HCT116 (cell line): ENCODE measurements around the gene ITPK1. TPM values are rescaled to one million over a fixed set of nuclear protein-coding genes. Genes with fewer than 3 reads are reported as not detected.

Source experiments
- ATAC-seq: fragments of 200-7000 bp; cut with Tn5 transposase; 2 replicates; pipeline ENCODE4 v1.9.1; 2020; ENCODE audit warnings: mild to moderate bottlenecking, moderate library complexity
- BruUV-seq: library from RNA; stranded (reverse); fragments of 400-500 nt; replicated peaks from 2 replicates; lab custom pipeline; 2021; lab: Mats Ljungman, UMichigan
- CTCF ChIA-PET: fragments of 300-600 bp; sonication (Branson Sonifier 250); formaldehyde crosslinking; loops from one replicate; lab custom pipeline; 2021; ENCODE audit warnings: antibody characterized with exemption; lab: Charles Lee
- POLR2A ChIA-PET: fragments of 300-600, 350-600 bp; sonication (Branson Sonifier 250); formaldehyde crosslinking; loops from one replicate; lab custom pipeline; 2021; ENCODE audit warnings: antibody characterized with exemption; lab: Charles Lee
- RAD21 ChIA-PET, 2 experiments: fragments of 300-600 bp; sonication (Branson Sonifier 250); formaldehyde crosslinking; loops; one replicate each; lab custom pipeline; 2023; ENCODE audit warnings: low total read pairs in 2 of 2; ENCODE audit not compliant: uncharacterized antibody in 2 of 2, unreplicated experiment in 2 of 2, low non-redundant PET in 1 of 2; lab: Charles Lee
- DNase-seq: peaks from one replicate; pipeline ENCODE4 v3.0.0-alpha.2; 2010; ENCODE audit warnings: low read depth, low spot score
- H2AFZ ChIP-seq: fragments of 200-600 bp; shearing (Covaris generic), sonication (generic); 2 replicates; pipeline ENCODE4 v1.6.1; 2017; ENCODE audit warnings: low read depth, mixed run types, mixed read lengths, antibody characterized with exemption, low read length; ENCODE audit not compliant: poor library complexity, severe bottlenecking
- H3K27ac ChIP-seq: 2 replicates; pipeline ENCODE4 v1.5.1; 2012; ENCODE audit warnings: low read depth, low read length
- H3K27me3 ChIP-seq: fragments of 200-600 bp; sonication (generic); 2 replicates; pipeline ENCODE4 v1.6.1; 2016; ENCODE audit warnings: mixed run types, low read length, mixed read lengths; ENCODE audit not compliant: insufficient read depth
- H3K36me3 ChIP-seq, 2 experiments: fragments of 200-500 bp in 1 of 2; fragments of 200-600 bp in 1 of 2; sonication (Bioruptor generic) in 1 of 2; sonication (generic) in 1 of 2; 2 replicates each; pipeline versions ENCODE4 v1.5.1 to v1.6.1; 2014 to 2016; ENCODE audit warnings: low read length in 2 of 2, inconsistent platforms in 1 of 2, mixed read lengths in 1 of 2, mixed run types in 1 of 2; ENCODE audit not compliant: insufficient read depth in 2 of 2, control insufficient read depth in 1 of 2
- H3K4me1 ChIP-seq, 2 experiments: fragments of 200-600 bp in 1 of 2; sonication (generic) in 1 of 2; 2 replicates each; pipeline versions ENCODE4 v1.5.1 to v1.6.1; 2012 to 2017; ENCODE audit warnings: low read length in 2 of 2, inconsistent platforms in 1 of 2, mild to moderate bottlenecking in 1 of 2, mixed read lengths in 1 of 2, mixed run types in 1 of 2, moderate library complexity in 1 of 2; ENCODE audit not compliant: insufficient read depth in 2 of 2, control insufficient read depth in 1 of 2
- H3K4me2 ChIP-seq: fragments of 200-600 bp; sonication (generic); 2 replicates; pipeline ENCODE4 v1.6.1; 2017; ENCODE audit warnings: mixed run types, low read length, mixed read lengths
- H3K4me3 ChIP-seq, 2 experiments: fragments of 200-600 bp in 1 of 2; sonication (generic) in 1 of 2; replicated peaks in 1 of 2; 2 replicates each; pipeline ENCODE4 v1.5.1; 2011 to 2016; ENCODE audit warnings: low read length in 2 of 2, control low read depth in 1 of 2, low read depth in 1 of 2, mild to moderate bottlenecking in 1 of 2, mixed read lengths in 1 of 2, mixed run types in 1 of 2
- H3K79me2 ChIP-seq: fragments of 200-600 bp; sonication (generic); 2 replicates; pipeline ENCODE4 v1.6.1; 2017; ENCODE audit warnings: mild to moderate bottlenecking, mixed run types, low read length, moderate library complexity, mixed read lengths; ENCODE audit not compliant: insufficient read depth
- H3K9ac ChIP-seq: fragments of 200-600 bp; sonication (generic); 2 replicates; pipeline ENCODE4 v1.6.1; 2016; ENCODE audit warnings: low read length, mixed read lengths
- H3K9me2 ChIP-seq: fragments of 200-600 bp; sonication (generic), shearing (Covaris generic); 2 replicates; pipeline ENCODE4 v1.6.1; 2017; ENCODE audit warnings: mixed run types, mild to moderate bottlenecking, moderate library complexity; ENCODE audit not compliant: insufficient read depth
- H3K9me3 ChIP-seq, 2 experiments: fragments of 200-500 bp in 1 of 2; fragments of 200-600 bp in 1 of 2; sonication (Bioruptor generic) in 1 of 2; sonication (generic) in 1 of 2; 2 replicates each; pipeline ENCODE4 v1.6.1; 2014 to 2017; ENCODE audit warnings: low read length in 2 of 2, mixed read lengths in 2 of 2, inconsistent platforms in 1 of 2, low read depth in 1 of 2, mild to moderate bottlenecking in 1 of 2, mixed run types in 1 of 2, moderate library complexity in 1 of 2; ENCODE audit not compliant: control insufficient read depth in 1 of 2, insufficient read depth in 1 of 2
- H4K20me1 ChIP-seq: fragments of 200-600 bp; sonication (generic), shearing (Covaris generic); 2 replicates; pipeline ENCODE4 v1.6.1; 2017; ENCODE audit warnings: mixed run types, mild to moderate bottlenecking, moderate library complexity; ENCODE audit not compliant: insufficient read depth
- ATF3 ChIP-seq: IDR thresholded peaks from 2 replicates; pipeline ENCODE4 v1.6.1; 2012
- CBX3 ChIP-seq: IDR thresholded peaks from 2 replicates; pipeline ENCODE4 v1.6.1; 2012; ENCODE audit warnings: low read depth
- CEBPB ChIP-seq: IDR thresholded peaks from 2 replicates; pipeline ENCODE4 v1.6.1; 2012; ENCODE audit warnings: low read depth
- EGR1 ChIP-seq: IDR thresholded peaks from 2 replicates; pipeline ENCODE4 v1.6.1; 2012; ENCODE audit warnings: low read depth
- ELF1 ChIP-seq: IDR thresholded peaks from 2 replicates; pipeline ENCODE4 v1.6.1; 2012; ENCODE audit warnings: low read depth, borderline replicate concordance
- EZH2phosphoT487 ChIP-seq: fragments of 200-600 bp; IDR thresholded peaks from 2 replicates; pipeline ENCODE4 v1.6.1; 2018; ENCODE audit warnings: antibody characterized with exemption, borderline replicate concordance
- FOSL1 ChIP-seq: IDR thresholded peaks from 2 replicates; pipeline ENCODE4 v1.6.1; 2012; ENCODE audit warnings: low read depth
- JUND ChIP-seq: IDR thresholded peaks from 2 replicates; pipeline ENCODE4 v1.6.1; 2012
- POLR2A ChIP-seq: IDR thresholded peaks from 2 replicates; pipeline ENCODE4 v1.7.0; 2011; ENCODE audit warnings: borderline replicate concordance; ENCODE audit not compliant: insufficient read depth, insufficient read length; ENCODE audit errors: extremely low read depth
- POLR2AphosphoS5 ChIP-seq: IDR thresholded peaks from 2 replicates; pipeline ENCODE4 v1.6.1; 2011; ENCODE audit warnings: mild to moderate bottlenecking, low read depth, low read length, moderate library complexity
- RAD21 ChIP-seq: IDR thresholded peaks from 2 replicates; pipeline ENCODE4 v1.6.1; 2012; ENCODE audit warnings: low read depth, mild to moderate bottlenecking
- SIN3A ChIP-seq: IDR thresholded peaks from 2 replicates; pipeline ENCODE4 v1.6.1; 2012; ENCODE audit warnings: low read depth
- SP1 ChIP-seq: IDR thresholded peaks from 2 replicates; pipeline ENCODE4 v1.6.1; 2012; ENCODE audit warnings: low read depth
- SRF ChIP-seq: IDR thresholded peaks from 2 replicates; pipeline ENCODE4 v1.6.1; 2012; ENCODE audit warnings: low read depth
- TCF7L2 ChIP-seq: IDR thresholded peaks from 2 replicates; pipeline ENCODE4 v1.7.0; 2011; ENCODE audit warnings: borderline replicate concordance, inconsistent platforms; ENCODE audit not compliant: insufficient read depth, insufficient read length; ENCODE audit errors: extremely low read depth
- YY1 ChIP-seq: IDR thresholded peaks from 2 replicates; pipeline ENCODE4 v1.6.1; 2011; ENCODE audit warnings: low read length, low read depth, moderate library complexity, mild to moderate bottlenecking; ENCODE audit not compliant: insufficient replicate concordance; ENCODE audit errors: extremely low read depth
- ZBTB33 ChIP-seq: IDR thresholded peaks from 2 replicates; pipeline ENCODE4 v1.6.1; 2011; ENCODE audit warnings: mild to moderate bottlenecking, low read length, moderate library complexity; ENCODE audit not compliant: insufficient replicate concordance; ENCODE audit errors: extremely low read depth
- ZNF274 ChIP-seq: fragments of 200-500 bp; sonication (Bioruptor generic); IDR thresholded peaks from 2 replicates; pipeline ENCODE4 v1.6.1; 2014; ENCODE audit warnings: mild to moderate bottlenecking, low read depth, low read length, inconsistent platforms
- intact Hi-C: fragments of 100-400 bp; cut with micrococcal nuclease; formaldehyde crosslinking; loops from 2 replicates; pipeline ENCODE4 v1.10.0; 2022
- total RNA-seq: library from RNA; stranded (reverse); gene quantifications from one replicate; pipeline ENCODE4 v1.2.1, GENCODE V29; 2021; ENCODE audit not compliant: unreplicated experiment
- TF ChIP-seq, protein P1 (sequence below): IDR thresholded peaks from 2 replicates; pipeline ENCODE4 v1.6.1; 2012; ENCODE audit warnings: low read depth
- TF ChIP-seq, protein P2 (sequence below): IDR thresholded peaks from 2 replicates; pipeline ENCODE4 v1.6.1; 2012

The ITPK1 gene
- total RNA-seq, 1 experiment from 2014 or later: 70.2 TPM

GRCh38 chr14:92903359-92903758 lies 212.4 kb downstream of the ITPK1 start:
- Histone ChIP-seq H3K79me2 (no peaks in the 10 kb centered on the region), H3K4me1 (peaks cover 4 to 20% of the 10 kb centered on the region in 2 experiments), H4K20me1 (no peaks in the 10 kb centered on the region), H3K9me3 (no peaks in the 10 kb centered on the region), H3K4me2 (peak overlapping the region; percentile 28; the same call in 1 of the 2 replicates), H3K9ac (no peak overlapping the region), H3K4me3 (no peak overlapping the region), H3K27ac (no peak overlapping the region), H2AFZ (no peak overlapping the region), H3K36me3 (no peaks in the 10 kb centered on the region), H3K9me2 (no peaks in the 10 kb centered on the region), H3K27me3 (peaks cover 11% of the 10 kb centered on the region; the same call in 1 of the 2 replicates)
- RAD21 ChIA-PET: no interaction called here
- ATAC-seq (peak; percentile 49; the same call in 1 of the 2 replicates), DNase-seq (no peak)
- intact Hi-C loops: no loop called here
- BruUV-seq: no TSS peak
- CTCF ChIA-PET: no interaction called here
- no peak for TF ChIP-seq EZH2phosphoT487
- TF ChIP-seq SP1: no peak
- no peak for TF ChIP-seq POLR2A
- TF ChIP-seq FOSL1: no peak
- no peak for TF ChIP-seq SIN3A
- TF ChIP-seq YY1: no peak
- no peak for TF ChIP-seq ATF3
- TF ChIP-seq EGR1: no peak
- TF ChIP-seq, protein P1, sequence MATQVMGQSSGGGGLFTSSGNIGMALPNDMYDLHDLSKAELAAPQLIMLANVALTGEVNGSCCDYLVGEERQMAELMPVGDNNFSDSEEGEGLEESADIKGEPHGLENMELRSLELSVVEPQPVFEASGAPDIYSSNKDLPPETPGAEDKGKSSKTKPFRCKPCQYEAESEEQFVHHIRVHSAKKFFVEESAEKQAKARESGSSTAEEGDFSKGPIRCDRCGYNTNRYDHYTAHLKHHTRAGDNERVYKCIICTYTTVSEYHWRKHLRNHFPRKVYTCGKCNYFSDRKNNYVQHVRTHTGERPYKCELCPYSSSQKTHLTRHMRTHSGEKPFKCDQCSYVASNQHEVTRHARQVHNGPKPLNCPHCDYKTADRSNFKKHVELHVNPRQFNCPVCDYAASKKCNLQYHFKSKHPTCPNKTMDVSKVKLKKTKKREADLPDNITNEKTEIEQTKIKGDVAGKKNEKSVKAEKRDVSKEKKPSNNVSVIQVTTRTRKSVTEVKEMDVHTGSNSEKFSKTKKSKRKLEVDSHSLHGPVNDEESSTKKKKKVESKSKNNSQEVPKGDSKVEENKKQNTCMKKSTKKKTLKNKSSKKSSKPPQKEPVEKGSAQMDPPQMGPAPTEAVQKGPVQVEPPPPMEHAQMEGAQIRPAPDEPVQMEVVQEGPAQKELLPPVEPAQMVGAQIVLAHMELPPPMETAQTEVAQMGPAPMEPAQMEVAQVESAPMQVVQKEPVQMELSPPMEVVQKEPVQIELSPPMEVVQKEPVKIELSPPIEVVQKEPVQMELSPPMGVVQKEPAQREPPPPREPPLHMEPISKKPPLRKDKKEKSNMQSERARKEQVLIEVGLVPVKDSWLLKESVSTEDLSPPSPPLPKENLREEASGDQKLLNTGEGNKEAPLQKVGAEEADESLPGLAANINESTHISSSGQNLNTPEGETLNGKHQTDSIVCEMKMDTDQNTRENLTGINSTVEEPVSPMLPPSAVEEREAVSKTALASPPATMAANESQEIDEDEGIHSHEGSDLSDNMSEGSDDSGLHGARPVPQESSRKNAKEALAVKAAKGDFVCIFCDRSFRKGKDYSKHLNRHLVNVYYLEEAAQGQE: no peak
- no peak for TF ChIP-seq JUND
- TF ChIP-seq TCF7L2: no peak
- TF ChIP-seq CEBPB: no peak
- no peak for TF ChIP-seq RAD21
- TF ChIP-seq POLR2AphosphoS5: no peak
- TF ChIP-seq SRF: no peak
- no peak for TF ChIP-seq ZNF274
- no peak for TF ChIP-seq ELF1
- no peak for TF ChIP-seq CBX3
- no peak for TF ChIP-seq ZBTB33
- TF ChIP-seq, protein P2, sequence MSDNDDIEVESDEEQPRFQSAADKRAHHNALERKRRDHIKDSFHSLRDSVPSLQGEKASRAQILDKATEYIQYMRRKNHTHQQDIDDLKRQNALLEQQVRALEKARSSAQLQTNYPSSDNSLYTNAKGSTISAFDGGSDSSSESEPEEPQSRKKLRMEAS: no peak
- POLR2A ChIA-PET: no interaction called here
